GM12875 (cell line): ENCODE measurements around the gene HSBP1.

Source experiments
- H3K4me3 ChIP-seq: one replicate; pipeline ENCODE4 v1.5.1; 2011; ENCODE audit warnings: low read depth, low read length, control low read depth
- CTCF ChIP-seq: IDR thresholded peaks from 2 replicates; pipeline ENCODE4 v1.5.1; 2011; ENCODE audit warnings: low read depth, mild to moderate bottlenecking, control low read depth, inconsistent platforms, low read length, moderate library complexity, borderline replicate concordance; ENCODE audit not compliant: insufficient read depth

HSBP1 gene

GRCh38 chr16:83837566-83837965 lies 29.8 kb downstream of the HSBP1 start:
- no peak for TF ChIP-seq CTCF
- no peak overlapping the region for H3K4me3 ChIP-seq

GRCh38 chr16:83838151-83838550 lies 30.4 kb downstream of the HSBP1 start:
- TF ChIP-seq CTCF, result no peak
- H3K4me3 ChIP-seq, result no peak overlapping the region

- TF ChIP-seq CTCF, result no peak
- no peak overlapping the region for H3K4me3 ChIP-seq
Measured at GRCh38 chr16:83839561-83839960, 31.8 kb downstream of the HSBP1 start.

- TF ChIP-seq CTCF, result no peak
- H3K4me3 ChIP-seq, result no peak overlapping the region
Measured at GRCh38 chr16:83840060-83840617, 32.4 kb downstream of the HSBP1 start.

- TF ChIP-seq CTCF, result no peak
- H3K4me3 ChIP-seq, result no peak overlapping the region
Measured at GRCh38 chr16:83842291-83842690, 34.5 kb downstream of the HSBP1 start.

GRCh38 chr16:83842756-83843507 lies 35.2 kb downstream of the HSBP1 start:
- TF ChIP-seq CTCF, result no peak
- no peak overlapping the region for H3K4me3 ChIP-seq

- TF ChIP-seq CTCF, result no peak
- no peak overlapping the region for H3K4me3 ChIP-seq
Measured at GRCh38 chr16:83843657-83844056, 35.9 kb downstream of the HSBP1 start.
